GM12801 (cell line): ENCODE measurements around the gene C12orf43.

Source experiments
- CTCF ChIP-seq: IDR thresholded peaks from one replicate; pipeline ENCODE4 v1.5.1; 2011; ENCODE audit warnings: control low read depth; ENCODE audit not compliant: insufficient read length; ENCODE audit errors: extremely low read depth

C12orf43 gene

GRCh38 chr12:121023799-121024198 is 7.5 kb upstream of the C12orf43 start:
- TF ChIP-seq CTCF = no peak

- no peak for TF ChIP-seq CTCF
These were observed 6.4 kb upstream of the C12orf43 start for GRCh38 chr12:121022713-121023112.

- TF ChIP-seq CTCF = no peak
These were observed 5.5 kb upstream of the C12orf43 start for GRCh38 chr12:121021754-121022153.

GRCh38 chr12:121018860-121019617 is 2.8 kb upstream of the C12orf43 start:
- no peak for TF ChIP-seq CTCF

- no peak for TF ChIP-seq CTCF
These were observed 1.7 kb upstream of the C12orf43 start for GRCh38 chr12:121017966-121018491.

- TF ChIP-seq CTCF = no peak
These were observed 2.6 kb downstream of the C12orf43 start for GRCh38 chr12:121013715-121014114.

GRCh38 chr12:121011820-121012219 is 4.5 kb downstream of the C12orf43 start:
- no peak for TF ChIP-seq CTCF
